ENCODE data around the gene KAZALD1.
A peak's percentile ranks its signal among the peaks of the same experiment; 100 is the strongest.
"Not testable (repeated sequence)": the region's sequence is repeated elsewhere in the genome, so short reads cannot be mapped to it uniquely, and the experiment has no call there.

KAZALD1 gene

GRCh38 chr10:101031128-101031795, 30.5 kb upstream of the KAZALD1 start, which contains the start of the genes PDZD7 and SFXN3:
PDZD7 (minus strand) TSS chr10:101031129; CDS start chr10:101030219, 910 bp downstream.
SFXN3 (plus strand) TSS chr10:101031234; CDS start chr10:101034695, 3,461 bp downstream.
- peak; percentile 74 for DNase-seq

- DNase-seq: peak; percentile 37
These were observed 29.8 kb upstream of the KAZALD1 start for GRCh38 chr10:101031796-101032636.

GRCh38 chr10:101032637-101033224, 29.1 kb upstream of the KAZALD1 start:
- DNase-seq: no peak

GRCh38 chr10:101033276-101033675, 28.5 kb upstream of the KAZALD1 start:
- no peak for DNase-seq

- DNase-seq: not testable (repeated sequence)
These were observed 27.4 kb upstream of the KAZALD1 start for GRCh38 chr10:101034404-101034803.

GRCh38 chr10:101035314-101035713, 26.5 kb upstream of the KAZALD1 start:
- DNase-seq: no peak

- DNase-seq: no peak
These were observed 25.7 kb upstream of the KAZALD1 start for GRCh38 chr10:101035916-101036702.

GRCh38 chr10:101036726-101037125, 25.1 kb upstream of the KAZALD1 start:
- DNase-seq: no peak

GRCh38 chr10:101038484-101038883, 23.3 kb upstream of the KAZALD1 start:
- DNase-seq: no peak

GRCh38 chr10:101040061-101040460, 21.7 kb upstream of the KAZALD1 start:
- DNase-seq: no peak

- no peak for DNase-seq
These were observed 20.9 kb upstream of the KAZALD1 start for GRCh38 chr10:101040851-101041250.

- DNase-seq: peak; percentile 58
These were observed 20.5 kb upstream of the KAZALD1 start for GRCh38 chr10:101041252-101041761.

- no peak for DNase-seq
These were observed 19.7 kb upstream of the KAZALD1 start for GRCh38 chr10:101042118-101042517.

GRCh38 chr10:101042667-101043362, 19.0 kb upstream of the KAZALD1 start:
- peak; percentile 86 for DNase-seq

- DNase-seq: no peak
These were observed 18.5 kb upstream of the KAZALD1 start for GRCh38 chr10:101043363-101043707.

- no peak for DNase-seq
These were observed 17.7 kb upstream of the KAZALD1 start for GRCh38 chr10:101044117-101044516.

- no peak for DNase-seq
These were observed 15.2 kb upstream of the KAZALD1 start for GRCh38 chr10:101046332-101047238.

GRCh38 chr10:101047268-101047667, 14.5 kb upstream of the KAZALD1 start:
- no peak for DNase-seq

GRCh38 chr10:101047961-101048892, 13.6 kb upstream of the KAZALD1 start:
- peak; percentile 63 for DNase-seq

Measured in NCI-H1105 treated with DMSO at 0.1 percent for 48 hours (cell line).